Measurements from ENCODE around the gene SLC17A9. TPM values are rescaled to one million over a fixed set of nuclear protein-coding genes. Genes with fewer than 3 reads are reported as not detected.

The SLC17A9 gene
- total and polyA plus RNA-seq, 4 donors = 2.4 to 17.3 (median 9.6) TPM

DNA sequence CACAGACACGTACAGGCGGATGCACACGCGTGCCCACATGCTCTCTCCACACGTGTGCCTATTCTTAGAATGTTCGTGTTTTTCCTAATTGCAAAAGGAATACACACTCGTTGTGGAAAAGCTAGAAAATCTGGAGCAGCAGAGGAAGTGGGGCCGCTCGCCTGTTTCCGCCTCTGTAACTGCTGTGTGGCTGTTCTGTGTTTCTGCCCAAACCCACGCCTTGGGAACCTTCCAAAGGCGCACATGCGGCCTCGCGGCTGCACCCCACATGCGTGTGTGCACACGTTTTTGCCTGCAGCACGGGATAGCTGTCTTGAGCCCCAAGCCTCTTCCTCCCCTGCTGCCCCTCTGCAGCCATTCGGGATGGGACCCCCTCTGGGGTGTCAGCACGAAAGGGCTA is 12.2 kb downstream of the SLC17A9 start:
- WGBS, 2 donors = 54 to 73% methylated on average over 20 of the region's 20 CpGs
- TF ChIP-seq, protein P1, sequence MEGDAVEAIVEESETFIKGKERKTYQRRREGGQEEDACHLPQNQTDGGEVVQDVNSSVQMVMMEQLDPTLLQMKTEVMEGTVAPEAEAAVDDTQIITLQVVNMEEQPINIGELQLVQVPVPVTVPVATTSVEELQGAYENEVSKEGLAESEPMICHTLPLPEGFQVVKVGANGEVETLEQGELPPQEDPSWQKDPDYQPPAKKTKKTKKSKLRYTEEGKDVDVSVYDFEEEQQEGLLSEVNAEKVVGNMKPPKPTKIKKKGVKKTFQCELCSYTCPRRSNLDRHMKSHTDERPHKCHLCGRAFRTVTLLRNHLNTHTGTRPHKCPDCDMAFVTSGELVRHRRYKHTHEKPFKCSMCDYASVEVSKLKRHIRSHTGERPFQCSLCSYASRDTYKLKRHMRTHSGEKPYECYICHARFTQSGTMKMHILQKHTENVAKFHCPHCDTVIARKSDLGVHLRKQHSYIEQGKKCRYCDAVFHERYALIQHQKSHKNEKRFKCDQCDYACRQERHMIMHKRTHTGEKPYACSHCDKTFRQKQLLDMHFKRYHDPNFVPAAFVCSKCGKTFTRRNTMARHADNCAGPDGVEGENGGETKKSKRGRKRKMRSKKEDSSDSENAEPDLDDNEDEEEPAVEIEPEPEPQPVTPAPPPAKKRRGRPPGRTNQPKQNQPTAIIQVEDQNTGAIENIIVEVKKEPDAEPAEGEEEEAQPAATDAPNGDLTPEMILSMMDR (IDR thresholded peaks at IDR 0.05; ENCODE audit: control extremely low read depth, extremely low read depth) = no peak
- Histone ChIP-seq H3K4me1 (ENCODE audit: control insufficient read depth in 5 of 5, insufficient read depth in 5 of 5, low read length in 5 of 5) (peaks cover 0 to 3% (median 0%) of the 10 kb centered on the region in 5 donors), H3K36me3 (ENCODE audit: control insufficient read depth in 4 of 4, insufficient read depth in 4 of 4, low read length in 4 of 4) (peaks cover 0 to 4% (median 0%) of the 10 kb centered on the region in 4 donors), H3K9me3 (ENCODE audit: control insufficient read depth in 4 of 4, insufficient read depth in 3 of 4, low read length in 3 of 4) (no peaks in the 10 kb centered on the region), H3K4me3 (no peak overlapping the region), H3K27me3 (ENCODE audit: control insufficient read depth in 3 of 3, insufficient read depth in 3 of 3, low read length in 2 of 3) (no peaks in the 10 kb centered on the region), H3K27ac (ENCODE audit: low read depth in 1 of 2, low read length in 1 of 2) (no peak overlapping the region), H3K9ac (ENCODE audit: insufficient read depth in 1 of 2, low read length in 2 of 2) (no peak overlapping the region)
- no peak for DNase-seq
- ATAC-seq (ENCODE audit: insufficient read depth, low FRiP score) = no peak

DNA sequence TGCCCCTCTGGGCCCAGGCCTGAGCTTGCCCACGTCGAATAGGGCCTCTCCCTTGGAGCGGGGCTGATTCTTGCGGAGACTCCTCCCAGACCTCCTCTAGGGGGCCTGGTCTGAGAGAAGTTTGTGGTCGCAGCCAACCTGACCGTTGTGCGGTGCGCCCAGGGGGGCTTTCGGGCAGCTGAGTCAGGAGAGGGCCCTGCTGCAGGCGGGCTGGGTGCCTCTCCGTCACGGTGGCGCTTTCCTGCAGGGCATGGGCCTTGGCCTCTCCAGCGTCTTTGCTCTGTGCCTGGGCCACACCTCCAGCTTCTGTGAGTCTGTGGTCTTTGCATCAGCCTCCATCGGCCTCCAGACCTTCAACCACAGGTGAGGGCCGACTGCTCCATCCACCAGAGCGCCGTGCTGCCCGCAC is 12.9 kb downstream of the SLC17A9 start:
- Histone ChIP-seq H3K4me1 (ENCODE audit: control insufficient read depth in 5 of 5, insufficient read depth in 5 of 5, low read length in 5 of 5) (peaks cover 0 to 3% (median 0%) of the 10 kb centered on the region in 5 donors), H3K27me3 (ENCODE audit: control insufficient read depth in 3 of 3, insufficient read depth in 3 of 3, low read length in 2 of 3) (no peaks in the 10 kb centered on the region), H3K27ac (ENCODE audit: low read depth in 1 of 2, low read length in 1 of 2) (no peak overlapping the region), H3K4me3 (no peak overlapping the region), H3K36me3 (ENCODE audit: control insufficient read depth in 4 of 4, insufficient read depth in 4 of 4, low read length in 4 of 4) (peaks cover 0 to 4% (median 0%) of the 10 kb centered on the region in 4 donors), H3K9ac (ENCODE audit: insufficient read depth in 1 of 2, low read length in 2 of 2) (no peak overlapping the region), H3K9me3 (ENCODE audit: control insufficient read depth in 4 of 4, insufficient read depth in 3 of 4, low read length in 3 of 4) (no peaks in the 10 kb centered on the region)
- 77 to 78% methylated on average over 18 to 19 of the region's 19 CpGs for WGBS, 2 donors
- ATAC-seq (ENCODE audit: insufficient read depth, low FRiP score) (no peak), DNase-seq (no peak)
- TF ChIP-seq, protein P1 (IDR thresholded peaks at IDR 0.05; ENCODE audit: control extremely low read depth, extremely low read depth) = no peak

DNA sequence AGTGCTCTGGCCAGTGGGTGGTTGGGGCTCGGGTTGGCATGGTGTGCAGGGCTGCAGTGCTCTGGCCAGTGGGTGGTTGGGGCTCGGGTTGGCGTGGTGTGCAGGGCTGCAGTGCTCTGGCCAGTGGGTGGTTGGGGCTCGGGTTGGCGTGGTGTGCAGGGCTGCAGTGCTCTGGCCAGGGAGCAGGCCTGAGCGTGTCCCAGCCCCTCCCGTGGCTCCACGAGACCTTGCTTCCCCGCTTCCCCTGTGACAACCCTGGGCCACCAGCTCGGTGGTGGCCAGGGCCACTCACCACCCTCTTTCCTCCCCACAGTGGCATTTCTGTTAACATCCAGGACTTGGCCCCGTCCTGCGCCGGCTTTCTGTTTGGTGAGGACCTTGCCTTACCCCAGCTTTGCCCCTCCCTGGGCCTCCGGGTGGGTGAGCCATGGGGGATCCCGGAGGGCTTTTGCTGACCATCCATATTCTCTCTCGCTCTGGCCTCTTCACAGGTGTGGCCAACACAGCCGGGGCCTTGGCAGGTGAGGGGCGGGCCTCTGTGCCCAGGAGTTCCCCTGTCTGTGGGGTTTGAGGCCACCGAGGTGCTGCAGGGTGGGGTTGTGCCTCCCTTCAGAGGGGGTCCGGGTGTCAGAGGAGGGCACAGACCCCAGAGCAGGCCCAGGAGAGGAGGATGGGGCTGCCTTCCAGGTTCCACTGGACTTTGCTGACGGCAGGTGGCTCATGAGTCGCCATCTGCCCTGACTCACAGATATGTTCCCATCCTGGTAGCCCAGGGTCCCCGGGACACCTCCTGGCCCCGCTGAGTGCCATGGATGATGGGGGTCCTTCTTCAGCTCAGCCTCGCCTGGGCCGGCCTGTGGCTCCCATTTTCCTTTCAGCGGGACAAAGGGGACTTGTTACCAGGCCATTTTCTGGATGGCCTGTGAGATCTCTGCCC is 14.0 kb downstream of the SLC17A9 start:
- H3K9me3 ChIP-seq (ENCODE audit: control insufficient read depth in 4 of 4, insufficient read depth in 3 of 4, low read length in 3 of 4) = no peaks in the 10 kb centered on the region
- H3K27me3 ChIP-seq (ENCODE audit: control insufficient read depth in 3 of 3, insufficient read depth in 3 of 3, low read length in 2 of 3) = no peaks in the 10 kb centered on the region
- no peak for ATAC-seq (ENCODE audit: insufficient read depth, low FRiP score)
- peaks cover 0 to 4% (median 0%) of the 10 kb centered on the region in 4 donors for H3K36me3 ChIP-seq (ENCODE audit: control insufficient read depth in 4 of 4, insufficient read depth in 4 of 4, low read length in 4 of 4)
- no peak overlapping the region for H3K9ac ChIP-seq (ENCODE audit: insufficient read depth in 1 of 2, low read length in 2 of 2)
- WGBS, 2 donors = 94 to 95% methylated on average over 26 of the region's 27 CpGs
- no peak for DNase-seq
- no peak overlapping the region for H3K27ac ChIP-seq (ENCODE audit: low read depth in 1 of 2, low read length in 1 of 2)
- TF ChIP-seq, protein P1 (IDR thresholded peaks at IDR 0.05; ENCODE audit: control extremely low read depth, extremely low read depth) = no peak
- no peak overlapping the region for H3K4me3 ChIP-seq
- peaks cover 0 to 3% (median 0%) of the 10 kb centered on the region in 5 donors for H3K4me1 ChIP-seq (ENCODE audit: control insufficient read depth in 5 of 5, insufficient read depth in 5 of 5, low read length in 5 of 5)
